ENCODE data around the gene CBX1. TPM values are rescaled to one million over a fixed set of nuclear protein-coding genes. Genes with fewer than 3 reads are reported as not detected.

CBX1 gene
- total and polyA plus RNA-seq, 2 experiments from 2014 or later = 127 to 223 TPM

GRCh38 chr17:48070195-48070594 lies 31.1 kb downstream of the CBX1 start (continued):
- TF ChIP-seq ZNF462 (CRISPR knock-in tag; IDR thresholded peaks at IDR 0.05) (no peak), REST (IDR thresholded peaks at IDR 0.05; ENCODE audit: unreplicated experiment) (no peak), CTCF (conservative IDR thresholded peaks at IDR 0.05; ENCODE audit: low read depth in 2 of 2) (no peak), STAT1 (IDR thresholded peaks at IDR 0.05; ENCODE audit: unreplicated experiment) (no peak)

All from GM23338 (cell line).